CD4-positive, alpha-beta T cell treated with Interleukin-10 for 1 hour (primary cell): Measurements from ENCODE around the gene SMIM38.

ENCODE experiments used
- DNase-seq: peaks from one replicate; pipeline ENCODE4 v3.0.0-alpha.2; 2020

Gene SMIM38

DNA sequence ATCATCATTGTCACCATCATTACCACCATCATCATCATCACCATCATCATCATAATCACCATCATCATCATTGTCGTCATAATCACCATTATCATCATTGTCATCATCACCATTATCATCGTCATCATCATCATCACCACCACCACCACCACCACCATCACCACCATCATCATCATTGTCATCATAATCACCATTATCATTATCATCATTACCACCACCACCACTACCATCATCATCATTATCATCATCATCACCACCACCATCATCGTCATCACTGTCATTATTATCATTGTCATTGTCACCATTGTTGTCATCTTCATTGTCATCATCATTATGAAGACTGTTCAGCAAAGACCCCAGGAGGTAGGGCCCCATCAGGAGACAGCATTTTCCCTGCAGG lies 33.3 kb downstream of the SMIM38 start:
- DNase-seq = no peak

DNA sequence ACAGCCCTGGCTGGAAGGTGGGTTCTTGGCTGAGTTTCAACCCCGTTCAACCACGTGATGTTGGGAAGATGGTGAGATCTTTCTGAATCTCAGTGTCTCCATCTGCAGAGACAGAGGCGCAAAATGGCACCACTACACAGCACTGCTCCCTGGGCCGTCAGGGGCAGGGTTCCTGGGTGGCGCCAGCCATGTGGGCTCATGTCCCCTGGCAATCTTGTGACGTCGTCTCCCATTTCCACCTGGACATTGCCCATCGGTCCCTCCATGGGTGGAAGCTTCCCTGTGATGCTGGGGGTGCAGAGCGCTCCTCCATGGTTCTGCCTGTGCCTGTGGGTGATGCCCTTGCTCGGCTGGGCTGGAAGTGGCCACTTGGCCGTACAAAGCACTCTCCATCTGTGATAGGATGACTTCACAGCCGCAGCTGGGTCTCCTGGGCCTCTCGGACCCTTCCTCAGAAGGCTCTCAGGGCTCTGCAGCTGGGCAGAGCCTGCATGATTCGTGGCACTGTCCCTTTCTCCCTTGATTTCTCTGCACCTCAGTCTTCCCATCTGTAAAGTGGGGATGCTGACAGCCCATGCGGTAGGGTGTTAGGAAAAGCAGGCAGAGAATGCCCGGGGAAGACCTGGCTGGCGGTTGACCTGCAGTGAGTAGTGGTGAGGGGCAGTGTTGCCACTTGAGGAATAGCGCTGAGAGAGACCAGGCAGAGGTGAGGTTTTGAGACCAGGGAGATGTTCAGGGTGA lies 35.2 kb downstream of the SMIM38 start:
- DNase-seq = no peak

DNA sequence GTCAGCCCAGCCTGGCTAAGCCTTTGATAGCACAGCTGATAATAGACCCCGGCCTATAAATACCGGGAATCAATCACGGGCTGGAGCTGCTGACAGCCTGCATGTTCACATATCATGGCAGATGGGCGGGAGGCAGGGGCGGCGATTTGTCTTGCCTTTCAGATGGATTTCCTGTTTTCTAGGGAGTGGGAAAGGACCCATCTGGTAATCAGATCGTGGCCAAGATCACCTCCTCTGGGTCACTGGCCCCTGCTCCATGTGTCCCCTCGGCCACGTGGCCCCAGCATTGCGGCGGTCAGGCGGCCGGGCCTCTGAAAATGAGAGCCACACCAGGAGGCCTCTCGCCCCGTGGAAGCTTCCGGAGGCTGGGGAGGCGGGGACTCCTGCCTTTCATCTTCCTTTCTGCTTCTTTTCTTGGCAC lies 36.6 kb downstream of the SMIM38 start:
- no peak for DNase-seq

DNA sequence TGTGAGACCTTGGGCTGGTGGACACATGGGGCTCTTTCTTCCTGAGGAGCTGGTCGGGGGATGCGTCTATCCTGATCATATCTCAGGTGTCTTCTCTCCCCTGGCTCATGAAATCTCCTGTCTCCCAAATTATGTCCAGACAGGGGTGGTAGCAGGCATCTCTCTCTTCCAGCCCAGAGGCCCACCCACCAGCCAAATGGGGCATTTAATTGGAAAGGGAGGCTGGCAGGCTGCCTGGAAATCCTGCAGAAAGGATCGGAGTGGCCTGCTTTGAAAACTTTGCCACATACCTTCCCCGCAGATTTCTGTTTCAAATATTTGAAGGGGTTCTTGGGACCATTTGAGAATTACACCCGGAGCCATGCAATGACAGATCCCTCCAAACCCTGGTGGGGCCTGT lies 37.4 kb downstream of the SMIM38 start:
- no peak for DNase-seq

DNA sequence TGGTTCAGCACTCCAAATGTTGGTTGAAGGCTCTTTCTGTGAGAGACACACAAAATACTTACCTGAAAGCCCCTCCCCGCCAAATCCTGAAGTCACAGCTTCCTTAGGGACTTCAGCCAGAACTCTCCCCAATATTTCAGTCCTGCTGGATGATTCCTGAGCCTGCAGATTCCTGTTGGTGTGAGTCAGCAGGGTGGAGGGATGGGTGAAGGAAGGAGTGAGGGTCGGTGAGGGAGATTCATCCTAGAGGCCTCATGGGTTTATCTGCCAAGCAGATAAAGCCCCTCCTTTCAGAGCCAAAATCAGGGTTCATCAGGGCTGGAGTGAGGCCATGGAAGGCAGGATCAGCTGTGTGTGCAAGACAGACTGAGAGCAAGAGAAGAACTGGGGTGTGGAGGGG lies 37.9 kb downstream of the SMIM38 start:
- no peak for DNase-seq

DNA sequence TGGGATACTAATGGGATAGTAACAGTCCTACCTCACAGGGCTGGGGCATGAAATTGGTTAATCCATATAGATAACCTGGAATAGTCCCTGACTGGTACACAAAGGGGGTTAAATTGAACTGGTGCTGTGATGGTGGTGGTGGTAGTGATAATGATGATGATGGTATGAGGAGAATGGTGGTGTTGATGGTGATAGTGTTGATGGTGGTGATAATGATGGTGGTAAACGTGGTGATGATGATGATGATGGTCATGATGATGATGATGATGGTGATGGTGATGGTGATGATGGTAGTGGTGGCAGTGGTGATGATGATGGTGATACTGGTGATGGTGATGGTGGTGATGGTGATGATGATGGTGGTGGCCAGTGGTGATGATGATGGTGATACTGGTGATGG lies 38.7 kb downstream of the SMIM38 start:
- DNase-seq = no peak

DNA sequence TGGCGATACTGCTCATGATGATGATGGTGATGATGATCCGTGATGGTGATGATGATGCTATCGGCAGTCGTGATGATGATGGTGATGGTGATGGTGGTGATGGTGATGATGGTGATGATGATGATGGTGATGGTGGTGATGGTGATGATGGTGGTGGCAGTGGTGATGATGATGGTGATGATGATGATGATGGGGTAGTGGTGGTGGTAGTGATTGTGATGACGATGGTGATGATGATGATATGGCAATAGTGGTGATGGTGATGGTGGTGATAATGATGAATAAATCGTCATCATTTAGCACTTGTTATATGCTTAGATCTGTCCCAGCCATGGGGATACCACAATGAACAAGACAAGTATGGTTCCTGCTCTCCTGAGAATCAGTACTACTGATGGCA lies 39.2 kb downstream of the SMIM38 start:
- DNase-seq = no peak

DNA sequence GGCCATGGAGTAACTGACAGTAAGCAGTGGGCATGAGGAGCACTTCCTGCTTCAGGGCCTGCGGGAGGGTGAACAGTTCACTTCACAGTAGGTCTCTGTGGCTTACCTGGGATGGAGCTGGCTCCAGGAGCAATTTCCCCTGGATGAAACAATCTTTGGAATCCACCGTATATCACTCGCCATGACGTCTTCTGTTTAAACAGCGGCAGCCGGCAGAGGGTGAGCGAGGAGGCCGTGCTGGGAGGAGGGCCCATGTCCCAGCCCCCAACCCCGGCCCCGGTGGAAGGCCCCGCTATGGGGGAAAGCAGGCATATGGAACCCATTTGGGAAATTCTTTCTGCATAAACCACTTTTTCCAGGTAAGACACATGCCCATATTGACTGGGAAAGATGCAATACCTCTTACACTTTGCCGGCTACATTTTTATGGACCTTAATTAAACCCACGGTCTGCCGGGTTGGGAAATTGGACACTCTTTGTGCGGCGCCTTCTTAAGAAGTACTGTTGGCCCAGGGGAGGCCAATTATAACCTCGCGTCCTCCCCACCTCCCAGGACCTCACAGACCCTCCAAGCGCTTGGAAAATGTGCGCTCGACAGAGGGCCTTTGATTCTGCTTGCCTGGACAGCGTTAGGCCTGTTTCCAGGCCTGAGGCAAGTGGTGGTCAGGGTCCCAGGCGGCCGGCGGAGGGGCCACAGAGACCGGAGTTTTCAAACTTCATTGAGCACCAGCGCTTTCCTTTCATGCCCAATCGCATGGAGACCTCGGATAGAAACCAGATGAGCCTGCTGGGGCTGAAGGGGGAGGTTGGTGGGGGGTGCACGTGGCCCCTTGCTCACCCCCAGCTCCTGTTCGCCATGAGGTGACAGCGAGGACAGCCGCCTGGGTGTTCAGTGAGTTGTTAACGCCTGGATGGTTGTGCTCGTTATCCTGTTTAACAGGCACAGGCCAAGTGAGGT lies 40.4 kb downstream of the SMIM38 start:
- DNase-seq = no peak

DNA sequence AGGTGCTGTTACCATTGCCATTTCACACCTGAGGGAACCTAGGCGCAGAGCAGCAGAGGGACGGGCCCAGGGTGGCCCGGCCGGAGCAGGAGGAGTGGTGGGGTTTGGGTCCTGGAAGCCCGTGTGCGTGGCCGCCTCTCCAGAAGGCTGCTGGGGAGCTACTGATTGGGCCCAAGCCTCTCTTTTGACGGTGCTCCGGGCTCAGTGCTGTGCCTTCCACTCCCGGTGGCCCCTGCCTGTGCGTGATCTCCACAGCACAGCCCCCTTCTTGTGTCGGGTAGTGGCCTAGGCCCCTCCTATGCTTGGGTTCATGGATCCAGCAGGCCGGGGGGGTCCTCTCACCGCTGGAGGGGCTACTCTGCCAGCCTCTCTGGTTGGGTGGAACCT lies 41.0 kb downstream of the SMIM38 start:
- DNase-seq = no peak

DNA sequence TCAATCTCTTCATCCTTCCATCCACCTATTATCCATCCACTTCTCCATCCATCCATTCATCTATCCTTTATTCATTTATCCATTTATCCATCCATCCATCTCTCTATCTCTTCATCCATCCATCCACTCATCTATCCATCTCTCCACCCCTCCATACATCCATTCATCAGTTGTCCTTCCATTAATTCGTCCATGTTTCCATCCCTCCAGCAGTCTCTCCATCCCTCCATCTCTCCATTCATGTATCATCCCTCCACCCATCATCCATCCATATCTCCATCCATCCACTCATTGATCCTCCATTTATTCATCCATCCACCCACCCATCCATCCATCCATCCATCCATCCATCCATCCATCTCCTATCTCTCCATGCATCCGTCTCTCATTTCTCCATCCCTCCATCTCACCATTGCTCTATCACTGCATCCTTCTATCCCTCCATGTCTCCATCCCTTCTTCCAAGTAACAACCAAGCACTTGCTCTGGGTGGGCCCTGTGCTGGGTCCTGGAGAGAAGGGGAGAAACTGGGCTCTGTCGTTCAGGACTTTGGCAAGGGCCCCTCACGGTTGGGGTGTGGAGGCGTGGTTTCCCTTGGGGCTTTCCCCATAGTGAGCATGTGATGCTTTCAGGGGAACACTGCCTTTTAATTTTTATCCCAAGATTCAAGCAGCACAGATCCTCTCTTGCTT lies 43.3 kb downstream of the SMIM38 start:
- no peak for DNase-seq

DNA sequence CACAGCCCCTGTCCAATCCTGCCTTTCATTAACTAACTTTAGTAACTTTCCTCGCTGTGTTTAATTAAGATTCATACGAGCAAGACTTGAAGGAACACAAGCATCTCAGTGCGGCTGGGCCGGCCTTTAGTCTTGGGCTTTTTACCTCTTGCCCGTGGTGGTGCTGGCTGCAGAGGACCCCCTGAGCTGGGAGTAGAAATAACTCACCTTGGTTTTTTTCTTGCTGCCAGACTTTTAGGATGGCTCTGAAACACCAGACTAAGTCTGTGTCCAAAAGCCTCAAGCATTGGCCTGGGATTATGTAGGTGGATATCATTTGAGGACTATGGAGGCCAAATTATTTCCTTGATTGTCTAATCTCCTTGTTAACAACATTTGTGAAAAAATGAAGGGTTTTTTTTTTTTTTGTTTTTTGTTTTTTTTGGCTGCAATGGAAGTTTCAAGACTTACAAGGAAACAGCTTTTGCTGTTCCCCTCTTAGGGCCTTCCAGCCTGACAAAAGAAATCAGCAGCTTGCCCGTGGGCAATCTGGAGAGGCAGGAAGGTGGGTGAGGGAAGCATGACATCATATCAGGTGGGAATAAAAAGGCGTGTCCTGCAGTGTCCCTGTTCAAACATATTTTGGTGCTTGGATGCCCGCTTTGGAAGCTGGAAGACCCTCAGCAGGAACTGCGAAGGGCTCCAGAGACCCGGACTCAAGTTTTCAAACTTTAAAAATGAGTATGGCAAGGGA lies 44.0 kb downstream of the SMIM38 start:
- no peak for DNase-seq

DNA sequence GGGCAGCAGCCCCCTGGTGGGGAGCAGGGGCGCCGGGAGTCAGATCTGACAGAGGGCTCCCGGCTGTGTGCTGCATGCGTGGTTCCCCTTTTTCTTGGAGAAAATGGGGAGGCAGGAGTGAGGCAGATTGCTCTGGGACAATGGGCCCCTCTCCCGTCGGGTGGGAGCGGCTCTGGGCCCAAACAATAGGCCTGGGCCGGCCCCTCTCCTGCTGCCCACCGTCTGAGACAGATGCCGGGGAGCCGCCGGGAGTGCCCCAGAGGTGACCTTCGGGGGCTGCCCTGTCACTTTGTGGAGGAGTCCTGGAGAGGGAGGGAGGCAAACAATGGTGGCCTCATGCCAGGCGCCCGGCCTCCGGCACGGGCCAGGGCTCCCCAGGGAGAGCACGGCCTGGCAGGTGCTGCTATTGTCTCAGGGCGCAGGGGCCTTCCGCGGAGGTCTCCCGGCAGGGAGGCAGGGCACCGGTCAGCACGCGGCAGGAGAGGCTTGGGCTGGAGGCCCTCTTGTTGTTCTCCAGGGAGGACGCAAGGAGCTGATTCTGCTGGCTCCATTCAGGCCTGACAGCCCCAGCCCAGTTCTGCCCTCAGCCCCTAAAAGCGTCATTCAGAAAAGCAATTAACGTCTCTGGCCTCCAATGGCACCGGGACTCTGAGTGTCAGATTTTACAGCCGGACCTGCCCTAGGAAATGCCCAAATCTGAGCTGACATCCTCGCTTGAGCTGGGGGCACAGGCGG lies 44.8 kb downstream of the SMIM38 start:
- DNase-seq = no peak

DNA sequence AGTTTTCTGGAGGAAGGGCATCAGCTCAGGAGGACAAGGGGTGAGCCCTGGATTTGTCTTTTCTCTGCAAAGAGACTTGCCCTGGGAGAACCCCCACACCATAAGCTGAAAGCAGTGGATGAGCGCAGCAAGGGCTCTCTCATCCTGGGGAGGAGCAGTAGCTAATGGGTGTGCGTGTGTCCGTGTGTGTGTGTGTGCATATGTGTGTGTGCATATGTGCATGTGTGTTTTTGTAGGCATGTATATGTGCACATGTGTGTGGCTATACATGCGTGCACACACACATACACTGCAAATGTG lies 45.3 kb downstream of the SMIM38 start:
- DNase-seq = no peak

DNA sequence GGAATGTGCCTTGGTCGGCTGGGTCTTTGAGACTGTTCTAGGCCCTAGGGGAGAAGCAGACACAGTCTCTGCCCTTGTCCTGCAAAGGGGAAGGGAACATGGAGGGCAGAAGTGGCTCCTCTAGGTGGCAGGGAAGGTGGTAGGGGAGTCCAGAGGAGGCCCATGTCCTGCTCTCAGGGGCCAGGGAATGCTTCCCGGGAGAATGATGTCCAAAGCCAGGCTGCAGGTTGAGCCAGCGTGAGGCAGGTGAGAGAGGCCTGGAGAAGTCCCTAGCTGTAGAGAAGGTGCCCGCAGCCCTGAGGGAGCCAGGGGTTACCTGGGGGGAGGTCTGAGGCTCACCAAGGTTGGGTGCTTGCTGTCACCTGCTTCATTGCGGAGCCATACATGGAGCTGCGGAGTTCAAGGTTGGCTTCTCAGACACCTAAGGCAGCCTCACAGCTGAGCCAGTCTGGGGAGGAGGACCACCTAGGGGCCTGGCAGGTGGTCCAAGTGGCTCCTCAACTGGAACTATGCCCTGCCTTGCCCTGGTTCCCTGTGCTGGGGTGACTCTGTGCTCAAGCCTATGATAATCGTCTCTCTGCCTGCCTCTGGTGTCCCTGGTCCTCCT lies 46.1 kb downstream of the SMIM38 start:
- no peak for DNase-seq

DNA sequence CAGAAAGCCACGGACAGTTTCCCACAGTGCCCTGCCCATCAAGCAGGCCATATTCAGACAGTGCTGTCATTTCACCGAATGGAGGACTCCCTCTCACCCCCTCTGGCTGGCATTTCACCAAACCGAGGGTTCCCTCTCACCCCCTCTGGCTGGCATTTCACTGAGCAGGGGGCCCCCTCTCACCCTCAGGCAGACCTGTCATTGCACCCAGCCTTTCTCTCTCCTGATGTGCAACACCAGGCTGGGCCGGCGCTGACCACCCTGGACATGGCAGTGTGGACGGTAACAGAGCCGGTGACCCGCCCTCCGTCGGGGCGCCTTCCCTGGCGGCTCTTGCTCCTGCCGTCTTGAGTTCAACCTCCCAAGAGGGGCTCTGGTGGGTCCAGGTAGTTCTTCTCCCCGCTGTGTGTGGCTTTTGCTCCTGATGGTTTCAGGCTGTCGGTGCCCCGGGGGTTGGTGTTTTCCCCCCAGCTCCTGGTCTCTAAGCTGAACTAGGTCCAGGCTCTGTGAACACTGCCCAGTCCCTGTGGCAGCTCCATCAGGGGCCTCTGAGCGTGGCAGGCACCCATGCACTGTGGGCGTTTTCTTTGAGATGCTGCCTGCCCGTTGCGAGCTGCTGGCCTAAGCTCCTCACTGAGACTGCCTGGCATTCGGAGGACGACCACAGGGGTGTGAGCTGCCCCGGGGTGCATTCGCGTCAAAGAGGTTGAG lies 46.9 kb downstream of the SMIM38 start:
- no peak for DNase-seq

DNA sequence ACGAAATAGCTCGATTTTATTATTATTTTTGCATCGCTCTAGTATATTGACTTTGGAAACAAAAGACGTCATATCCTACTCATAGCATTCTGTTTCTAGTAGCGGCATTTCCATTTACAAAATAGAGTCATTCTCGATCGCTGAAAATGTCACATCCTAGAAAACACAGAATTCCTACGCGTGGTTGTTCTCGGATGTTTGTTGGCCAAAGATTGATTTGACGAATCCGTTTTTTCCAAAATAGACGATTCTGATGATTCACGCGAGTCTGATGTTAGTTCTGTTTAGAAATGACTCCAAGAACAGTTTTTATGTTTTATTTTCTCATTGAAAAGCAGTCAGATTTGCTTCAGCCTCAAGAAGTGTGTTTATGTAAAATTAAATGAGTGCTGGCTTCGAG lies 47.6 kb downstream of the SMIM38 start:
- no peak for DNase-seq

DNA sequence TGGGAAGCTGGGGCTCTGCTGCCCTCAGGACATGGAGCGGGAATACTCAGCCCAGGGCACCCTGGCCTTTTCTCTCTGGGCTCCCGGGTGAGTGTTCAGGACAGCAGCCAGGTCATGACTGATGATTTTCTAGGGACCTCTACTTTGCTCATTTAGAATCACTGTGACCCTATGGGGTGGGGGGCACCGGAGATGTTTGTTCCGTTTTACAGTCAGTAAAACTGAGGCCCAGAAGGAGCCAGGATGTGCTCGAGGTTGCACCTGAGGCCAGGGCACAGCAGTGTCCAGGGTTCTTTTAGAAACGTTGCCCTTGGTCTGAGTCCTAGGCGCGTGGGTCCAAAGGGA lies 48.1 kb downstream of the SMIM38 start:
- no peak for DNase-seq

DNA sequence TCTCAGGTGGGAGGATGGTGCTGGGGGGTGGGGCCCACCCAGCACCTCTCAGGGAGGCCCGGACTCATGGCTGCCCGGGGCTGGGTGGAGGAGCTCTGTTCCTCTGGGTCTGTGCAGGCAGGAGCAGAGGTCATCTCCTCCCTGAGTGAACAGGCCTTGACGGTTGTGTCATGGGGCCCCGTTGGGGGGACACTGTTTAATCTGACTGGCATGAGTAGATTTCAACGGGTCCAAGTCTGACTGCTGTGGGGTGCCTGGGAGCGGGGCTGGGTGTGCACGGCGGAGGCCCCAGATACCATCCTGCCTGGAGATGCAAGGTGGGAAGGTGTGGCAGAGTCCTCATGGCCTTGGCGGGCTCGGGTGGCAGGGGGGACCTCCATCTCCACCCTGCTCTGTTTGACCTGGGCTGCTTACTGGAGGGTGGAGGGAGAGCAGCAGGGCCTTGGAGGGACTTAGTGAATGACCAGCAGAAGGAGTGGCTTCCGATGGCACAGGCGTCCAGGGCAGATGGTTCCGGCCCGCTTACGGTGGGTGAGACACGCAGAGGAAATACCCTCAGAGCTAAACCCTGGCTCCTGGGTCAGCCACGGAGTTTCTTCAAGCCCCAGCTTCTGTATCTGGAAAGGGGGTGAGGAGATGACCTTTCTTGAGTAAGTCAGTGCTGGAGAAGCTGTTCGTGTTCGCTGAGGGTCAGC lies 48.7 kb downstream of the SMIM38 start:
- DNase-seq = no peak

DNA sequence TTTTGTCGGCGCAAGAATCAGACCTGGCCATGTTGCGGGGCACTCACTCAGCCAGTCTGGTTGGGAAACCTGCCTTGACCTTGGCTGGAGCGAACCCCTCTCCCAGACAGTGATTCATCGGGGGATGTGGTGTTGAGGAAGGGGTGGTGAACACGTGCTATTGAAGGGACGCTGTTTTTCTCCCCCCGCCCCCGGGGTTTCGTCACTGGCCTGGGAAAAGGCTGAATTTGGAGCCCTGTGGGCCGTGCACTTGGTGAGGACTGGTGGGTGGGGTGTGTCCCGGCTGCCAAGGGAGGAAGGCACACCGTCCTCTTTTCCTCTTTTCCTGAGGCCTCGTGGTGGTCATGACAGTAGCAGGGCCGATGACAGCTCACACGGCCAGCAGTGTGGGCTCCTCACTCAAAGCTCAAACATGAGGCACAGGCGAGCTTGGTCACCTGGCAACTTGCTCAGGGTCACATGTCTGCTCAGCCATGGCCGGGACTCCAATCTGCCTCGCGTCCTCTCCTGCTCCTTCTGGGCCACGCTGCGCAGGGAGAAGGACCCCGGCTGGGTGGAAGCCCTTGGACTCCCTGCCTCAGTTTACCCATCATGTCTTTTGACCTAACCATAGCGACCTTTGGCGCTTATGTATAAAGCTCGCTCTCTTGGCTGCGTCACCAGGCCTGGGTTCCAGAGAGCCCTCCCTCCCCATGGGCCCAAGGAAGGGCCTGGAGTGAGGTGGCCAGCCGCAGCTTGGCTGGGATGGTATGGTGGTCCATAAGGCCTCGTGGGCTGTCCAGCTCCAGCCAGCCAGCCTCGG lies 49.4 kb downstream of the SMIM38 start:
- no peak for DNase-seq
